Immature natural killer cell (primary cell): Measurements from ENCODE around the gene TBC1D16. TPM values are rescaled to one million over a fixed set of nuclear protein-coding genes. Genes with fewer than 3 reads are reported as not detected.
A peak's percentile ranks its signal among the peaks of the same experiment; 100 is the strongest.

ENCODE experiments used
- DNase-seq, 3 donors: peaks; one replicate each; pipeline ENCODE4 v3.0.0; 2022; ENCODE audit warnings: mixed read lengths in 1 of 3
- H3K27ac Mint-ChIP-seq, 6 donors: one replicate each; pipeline ENCODE4 v1.8.0; 2020; ENCODE audit warnings: mixed read lengths in 6 of 6, mild to moderate bottlenecking in 5 of 6, inconsistent platforms in 4 of 6, moderate library complexity in 3 of 6
- H3K27me3 Mint-ChIP-seq, 3 donors: one replicate each; pipeline ENCODE4 v1.8.0; 2020 to 2021; ENCODE audit warnings: low read depth in 3 of 3, mild to moderate bottlenecking in 3 of 3, mixed read lengths in 3 of 3, moderate library complexity in 3 of 3, inconsistent platforms in 1 of 3
- H3K36me3 Mint-ChIP-seq, 3 donors: one replicate each; pipeline ENCODE4 v1.8.0; 2020; ENCODE audit warnings: mixed read lengths in 3 of 3, inconsistent platforms in 2 of 3, mild to moderate bottlenecking in 2 of 3
- H3K4me1 Mint-ChIP-seq, 2 donors: one replicate each; pipeline ENCODE4 v1.8.0; 2020; ENCODE audit warnings: inconsistent platforms in 2 of 2, mild to moderate bottlenecking in 2 of 2, mixed read lengths in 2 of 2, moderate library complexity in 1 of 2
- H3K4me3 Mint-ChIP-seq, 5 donors: one replicate each; pipeline ENCODE4 v1.8.0; 2020; ENCODE audit warnings: mild to moderate bottlenecking in 5 of 5, mixed read lengths in 5 of 5, inconsistent platforms in 3 of 5, moderate library complexity in 3 of 5
- H3K9me3 Mint-ChIP-seq, 6 donors: one replicate each; pipeline ENCODE4 v1.8.0; 2020; ENCODE audit warnings: mild to moderate bottlenecking in 6 of 6, mixed read lengths in 6 of 6, inconsistent platforms in 4 of 6, moderate library complexity in 3 of 6
- polyA plus RNA-seq, 3 donors: library from polyadenylated mRNA; unstranded; fragments of 300-500 nt; fragmentation: Illumina TruSeq; gene quantifications; one replicate each; pipeline ENCODE4 v1.2.3, GENCODE V29; 2021

TBC1D16 gene
- polyA plus RNA-seq, 3 donors from 2014 or later = 0.27 TPM; not detected in 2

DNA sequence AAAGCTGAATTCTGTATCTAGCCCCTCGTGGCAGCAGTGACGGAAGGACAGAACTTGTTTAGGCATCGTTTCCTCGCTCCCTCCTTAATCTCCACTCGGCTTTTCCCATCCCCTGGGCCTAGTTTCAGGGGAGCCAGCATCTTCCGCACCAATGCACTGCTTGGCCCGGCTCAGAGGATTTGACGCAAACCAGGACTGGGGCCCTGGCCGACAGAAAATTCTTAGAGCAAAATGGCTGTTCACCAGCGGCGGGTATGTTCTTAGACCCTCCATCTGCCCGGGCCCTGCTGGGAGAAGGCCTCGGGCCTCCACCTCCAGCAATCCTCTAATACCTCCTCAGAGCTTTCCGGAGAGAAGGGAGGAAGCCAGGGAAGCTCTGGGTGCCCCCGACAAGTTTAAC lies 54.6 kb downstream of the TBC1D16 start:
- DNase-seq = no peak
- no peaks in the 10 kb centered on the region for H3K36me3 Mint-ChIP-seq
- H3K4me3 Mint-ChIP-seq = no peak overlapping the region
- no peaks in the 10 kb centered on the region for H3K4me1 Mint-ChIP-seq
- H3K9me3 Mint-ChIP-seq = no peaks in the 10 kb centered on the region
- H3K27me3 Mint-ChIP-seq = peaks cover 0 to 5% (median 2%) of the 10 kb centered on the region in 3 donors
- H3K27ac Mint-ChIP-seq = no peak overlapping the region

- DNase-seq = no peak
- Mint-ChIP-seq H3K4me3 (no peak overlapping the region), H3K4me1 (no peaks in the 10 kb centered on the region), H3K27me3 (peaks cover 0 to 5% (median 2%) of the 10 kb centered on the region in 3 donors), H3K36me3 (no peaks in the 10 kb centered on the region), H3K27ac (no peak overlapping the region), H3K9me3 (no peaks in the 10 kb centered on the region)
Observed at GRCh38 chr17:79980246-79981043, 55.2 kb downstream of the TBC1D16 start.

- Mint-ChIP-seq H3K4me3 (no peak overlapping the region), H3K9me3 (no peaks in the 10 kb centered on the region), H3K36me3 (no peaks in the 10 kb centered on the region), H3K27ac (no peak overlapping the region), H3K27me3 (peaks cover 0 to 5% (median 4%) of the 10 kb centered on the region in 3 donors), H3K4me1 (no peaks in the 10 kb centered on the region)
- DNase-seq = no peak
Observed at GRCh38 chr17:79979816-79980215, 55.9 kb downstream of the TBC1D16 start.

DNA sequence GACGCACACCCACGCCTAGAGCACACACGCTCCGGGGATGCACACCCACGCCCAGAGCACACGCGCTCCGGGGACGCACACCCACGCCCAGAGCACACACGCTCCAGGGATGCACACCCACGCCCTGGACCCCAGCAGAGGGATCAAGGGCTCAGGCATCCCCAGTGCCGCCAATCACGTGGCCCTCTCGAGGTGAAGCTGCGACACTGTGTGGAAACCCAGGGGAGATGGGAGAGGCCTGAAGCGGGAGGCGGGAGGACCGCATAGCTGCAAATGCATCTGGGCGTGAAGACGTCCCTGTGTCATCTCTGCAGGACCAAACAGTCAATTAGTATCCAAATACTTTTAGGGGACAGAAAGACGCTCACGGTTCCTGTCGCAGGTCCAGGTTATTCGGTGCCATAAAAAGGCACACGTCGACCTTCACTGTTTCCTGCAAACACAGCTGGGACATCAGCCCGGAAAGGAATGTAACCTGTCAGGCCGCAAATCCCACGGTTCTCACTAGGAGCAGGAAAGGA lies 56.4 kb downstream of the TBC1D16 start:
- Mint-ChIP-seq H3K36me3 (no peaks in the 10 kb centered on the region), H3K4me3 (no peak overlapping the region), H3K27me3 (peaks cover 0 to 5% (median 4%) of the 10 kb centered on the region in 3 donors), H3K27ac (no peak overlapping the region), H3K4me1 (no peaks in the 10 kb centered on the region), H3K9me3 (no peaks in the 10 kb centered on the region)
- DNase-seq = no peak

DNA sequence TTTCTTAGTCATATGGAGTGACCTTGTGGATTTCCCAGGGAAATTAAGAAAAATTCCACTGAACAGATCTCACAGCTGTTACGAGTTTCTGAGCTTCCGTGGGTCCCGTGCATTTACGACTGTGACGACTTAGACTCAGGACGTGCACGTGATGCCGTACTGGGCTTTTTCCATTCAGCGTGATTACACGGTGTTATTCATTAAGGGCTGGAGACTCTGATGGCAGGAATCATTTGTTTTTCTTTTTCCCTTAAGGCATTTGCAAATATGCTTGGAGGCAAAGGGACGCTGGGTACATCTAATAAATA lies 57.2 kb downstream of the TBC1D16 start:
- peaks cover 0 to 5% (median 4%) of the 10 kb centered on the region in 3 donors for H3K27me3 Mint-ChIP-seq
- H3K4me3 Mint-ChIP-seq = no peak overlapping the region
- no peaks in the 10 kb centered on the region for H3K9me3 Mint-ChIP-seq
- no peak for DNase-seq
- H3K4me1 Mint-ChIP-seq = no peaks in the 10 kb centered on the region
- H3K36me3 Mint-ChIP-seq = no peaks in the 10 kb centered on the region
- H3K27ac Mint-ChIP-seq = no peak overlapping the region

DNA sequence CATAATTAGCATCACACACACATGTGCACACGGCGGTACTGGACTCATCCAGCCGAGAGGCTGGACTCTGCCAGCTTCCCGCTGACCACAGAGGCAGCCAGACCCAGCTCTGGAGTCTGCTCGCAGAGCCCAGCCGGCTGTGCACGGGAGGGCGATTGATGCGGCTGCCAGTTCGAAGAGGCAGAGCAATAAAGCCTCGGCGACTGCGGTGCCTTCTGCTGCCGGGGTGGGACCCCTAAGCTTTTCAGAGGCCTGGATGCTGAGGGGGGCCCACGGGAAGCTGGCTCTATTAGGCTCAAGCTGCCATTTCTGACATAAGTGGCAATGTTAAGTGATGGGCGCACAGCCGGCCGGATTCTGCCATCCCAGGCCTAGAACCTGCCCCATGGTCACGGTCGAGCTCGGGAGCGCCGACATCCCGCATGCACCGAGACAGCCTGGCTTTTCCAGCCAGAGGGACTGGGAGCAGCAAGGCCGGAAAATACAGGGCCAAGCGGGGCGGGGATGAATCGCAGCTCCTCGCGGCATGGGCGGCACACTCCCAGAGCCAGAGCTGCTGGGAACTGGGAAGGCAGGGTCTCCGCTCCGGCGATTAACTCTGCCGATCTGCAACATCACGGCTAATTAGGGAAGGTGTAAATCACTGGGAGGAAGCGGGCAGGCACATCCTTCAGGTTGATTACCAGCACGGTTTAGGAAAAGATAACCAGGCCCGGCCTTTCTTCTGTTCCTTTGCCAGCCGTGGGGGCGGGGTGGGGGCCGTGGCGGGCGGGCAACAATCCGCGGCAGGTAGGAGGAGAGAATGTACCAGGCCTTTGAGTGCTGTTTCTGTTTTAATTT lies 57.7 kb downstream of the TBC1D16 start:
- peaks cover 0 to 4% (median 4%) of the 10 kb centered on the region in 3 donors for H3K27me3 Mint-ChIP-seq
- no peaks in the 10 kb centered on the region for H3K4me1 Mint-ChIP-seq
- H3K36me3 Mint-ChIP-seq = no peaks in the 10 kb centered on the region
- no peak overlapping the region for H3K4me3 Mint-ChIP-seq
- no peak for DNase-seq
- H3K9me3 Mint-ChIP-seq = no peaks in the 10 kb centered on the region
- H3K27ac Mint-ChIP-seq = no peak overlapping the region

DNA sequence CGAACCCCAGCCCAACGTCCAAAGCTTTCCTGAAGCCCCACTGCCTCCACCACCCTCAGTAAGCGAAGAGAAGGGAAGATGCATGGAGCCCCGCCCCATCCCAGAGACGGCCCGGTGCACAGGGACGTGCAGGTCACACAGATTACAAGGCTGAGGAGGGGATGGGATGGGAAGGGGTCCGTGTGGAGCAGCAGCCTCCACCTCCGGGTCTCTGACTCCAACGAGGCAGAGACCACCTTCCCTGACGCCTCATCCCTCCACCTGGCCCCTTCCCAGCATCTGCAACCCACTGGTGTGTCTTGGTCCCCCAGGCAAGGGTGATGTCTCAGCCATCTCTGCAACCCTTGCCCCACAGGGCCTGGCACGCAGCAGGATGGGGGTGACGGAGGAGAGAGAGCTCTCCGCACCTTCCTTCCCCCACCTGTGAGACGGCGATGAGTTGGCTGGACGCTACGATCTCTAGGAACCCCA lies 58.5 kb downstream of the TBC1D16 start:
- H3K36me3 Mint-ChIP-seq = no peaks in the 10 kb centered on the region
- no peaks in the 10 kb centered on the region for H3K9me3 Mint-ChIP-seq
- no peak overlapping the region for H3K27ac Mint-ChIP-seq
- H3K4me3 Mint-ChIP-seq = no peak overlapping the region
- H3K27me3 Mint-ChIP-seq = peaks cover 0 to 4% (median 2%) of the 10 kb centered on the region in 3 donors
- H3K4me1 Mint-ChIP-seq = no peaks in the 10 kb centered on the region
- DNase-seq = no peak

- no peaks in the 10 kb centered on the region for H3K9me3 Mint-ChIP-seq
- no peak overlapping the region for H3K27ac Mint-ChIP-seq
- H3K4me1 Mint-ChIP-seq = no peaks in the 10 kb centered on the region
- no peak for DNase-seq
- no peaks in the 10 kb centered on the region for H3K36me3 Mint-ChIP-seq
- no peak overlapping the region for H3K4me3 Mint-ChIP-seq
- H3K27me3 Mint-ChIP-seq = peaks cover 0 to 6% (median 2%) of the 10 kb centered on the region in 3 donors
Observed at GRCh38 chr17:79976451-79976850, 59.2 kb downstream of the TBC1D16 start.

GRCh38 chr17:79975498-79976134 lies 60.1 kb downstream of the TBC1D16 start:
- Mint-ChIP-seq H3K4me3 (no peak overlapping the region), H3K27me3 (peaks cover 0 to 7% (median 2%) of the 10 kb centered on the region in 3 donors), H3K9me3 (no peaks in the 10 kb centered on the region), H3K27ac (no peak overlapping the region), H3K36me3 (no peaks in the 10 kb centered on the region), H3K4me1 (no peaks in the 10 kb centered on the region)
- no peak for DNase-seq

GRCh38 chr17:79974566-79975497 lies 60.8 kb downstream of the TBC1D16 start:
- no peak overlapping the region for H3K4me3 Mint-ChIP-seq
- H3K27ac Mint-ChIP-seq = no peak overlapping the region
- H3K4me1 Mint-ChIP-seq = no peaks in the 10 kb centered on the region
- no peaks in the 10 kb centered on the region for H3K36me3 Mint-ChIP-seq
- H3K9me3 Mint-ChIP-seq = no peaks in the 10 kb centered on the region
- DNase-seq = no peak
- peaks cover 0 to 13% (median 4%) of the 10 kb centered on the region in 3 donors for H3K27me3 Mint-ChIP-seq

DNA sequence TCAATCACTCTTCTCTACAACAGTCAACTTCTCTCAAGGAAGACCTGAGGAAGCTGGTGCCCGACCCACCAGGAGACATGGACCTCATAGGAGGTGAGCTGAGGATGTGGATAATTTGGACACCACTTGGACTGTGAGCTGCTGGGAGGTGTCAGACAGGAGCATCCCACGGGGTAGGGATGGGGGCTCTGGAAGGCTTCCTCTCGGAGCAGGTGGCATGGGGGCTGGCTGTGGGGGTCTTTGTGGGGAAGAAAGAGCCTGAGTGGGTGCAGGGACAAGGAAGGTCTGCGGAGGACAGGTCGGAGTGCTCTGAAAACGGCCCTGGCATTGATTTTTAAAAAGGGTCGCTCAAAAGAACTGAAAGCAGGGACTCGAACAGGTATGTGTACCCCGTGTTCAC lies 64.0 kb downstream of the TBC1D16 start:
- H3K27me3 Mint-ChIP-seq = peaks cover 0 to 17% (median 4%) of the 10 kb centered on the region in 3 donors
- H3K36me3 Mint-ChIP-seq = no peaks in the 10 kb centered on the region
- H3K9me3 Mint-ChIP-seq = no peaks in the 10 kb centered on the region
- no peak overlapping the region for H3K4me3 Mint-ChIP-seq
- DNase-seq = no peak
- no peak overlapping the region for H3K27ac Mint-ChIP-seq
- H3K4me1 Mint-ChIP-seq = no peaks in the 10 kb centered on the region

DNA sequence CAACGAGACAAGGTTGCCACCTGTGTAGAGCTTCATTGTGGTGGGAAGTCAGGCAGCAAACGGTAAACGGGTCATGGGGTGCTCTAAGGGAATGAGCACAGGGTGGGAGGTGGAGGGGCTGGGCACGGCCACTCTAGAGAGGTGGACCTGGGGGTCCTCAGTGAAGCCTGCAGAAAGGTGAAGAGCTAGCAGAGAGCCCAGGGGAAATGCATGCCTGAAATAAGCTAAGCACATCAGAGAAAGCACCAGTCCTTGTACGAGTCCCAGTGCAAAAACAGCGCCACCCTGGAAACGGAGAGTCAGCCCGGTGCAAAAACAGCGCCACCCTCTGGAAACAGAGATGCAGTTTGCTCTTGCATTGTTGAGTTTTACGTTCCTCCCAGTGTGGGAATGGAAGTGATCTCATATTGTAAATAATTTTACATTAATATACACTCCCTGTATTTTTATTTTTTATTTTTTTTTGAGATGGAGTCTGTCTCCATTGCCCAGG lies 65.0 kb downstream of the TBC1D16 start:
- H3K27me3 Mint-ChIP-seq = peaks cover 0 to 17% (median 4%) of the 10 kb centered on the region in 3 donors
- H3K4me3 Mint-ChIP-seq = no peak overlapping the region
- no peaks in the 10 kb centered on the region for H3K4me1 Mint-ChIP-seq
- no peak overlapping the region for H3K27ac Mint-ChIP-seq
- H3K9me3 Mint-ChIP-seq = no peaks in the 10 kb centered on the region
- no peaks in the 10 kb centered on the region for H3K36me3 Mint-ChIP-seq
- DNase-seq = peak in 2 of 3 donors; percentile 16 to 41

DNA sequence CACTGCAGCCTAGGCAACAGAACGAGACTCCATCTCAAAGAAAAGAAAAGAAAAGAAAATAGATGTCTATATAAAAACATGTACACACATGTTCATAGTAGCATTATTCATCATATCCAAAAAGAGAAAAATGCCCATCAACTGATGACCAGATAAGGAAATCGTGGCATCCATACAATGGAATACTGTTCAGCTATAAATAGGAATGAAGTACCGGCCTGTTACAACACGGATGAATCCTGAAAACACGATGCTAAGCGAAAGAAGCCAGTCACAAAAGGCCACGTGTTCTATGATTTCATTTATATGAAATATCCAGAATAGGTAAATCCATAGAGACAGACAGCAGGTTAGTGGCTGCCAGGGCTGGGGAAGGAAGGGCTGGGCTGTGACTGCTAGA lies 65.8 kb downstream of the TBC1D16 start:
- no peak overlapping the region for H3K27ac Mint-ChIP-seq
- H3K4me3 Mint-ChIP-seq = no peak overlapping the region
- DNase-seq = no peak
- H3K36me3 Mint-ChIP-seq = no peaks in the 10 kb centered on the region
- H3K9me3 Mint-ChIP-seq = no peaks in the 10 kb centered on the region
- no peaks in the 10 kb centered on the region for H3K4me1 Mint-ChIP-seq
- peaks cover 0 to 15% (median 4%) of the 10 kb centered on the region in 3 donors for H3K27me3 Mint-ChIP-seq
